ENCODE results near the gene GIPC2.

Gene GIPC2

GRCh38 chr1:78101514-78101913, 55.7 kb downstream of the GIPC2 start:
- TF ChIP-seq CTCF (IDR thresholded peaks at IDR 0.05) = no peak

- no peak for TF ChIP-seq CTCF (IDR thresholded peaks at IDR 0.05)
These were observed 56.3 kb downstream of the GIPC2 start for GRCh38 chr1:78102082-78102481.

GRCh38 chr1:78102916-78103315, 57.1 kb downstream of the GIPC2 start:
- no peak for TF ChIP-seq CTCF (IDR thresholded peaks at IDR 0.05)

GRCh38 chr1:78104322-78104721, 58.6 kb downstream of the GIPC2 start:
- no peak for TF ChIP-seq CTCF (IDR thresholded peaks at IDR 0.05)

- TF ChIP-seq CTCF (IDR thresholded peaks at IDR 0.05) = no peak
These were observed 67.6 kb downstream of the GIPC2 start for GRCh38 chr1:78113156-78113916.

GRCh38 chr1:78114034-78114956, 68.5 kb downstream of the GIPC2 start:
- TF ChIP-seq CTCF (IDR thresholded peaks at IDR 0.05) = peak; percentile 91

GRCh38 chr1:78121710-78122109, 75.9 kb downstream of the GIPC2 start:
- TF ChIP-seq CTCF (IDR thresholded peaks at IDR 0.05) = no peak

Measured in LNCAP (cell line).